Stimulated activated CD4-positive, alpha-beta T cell treated with anti-CD3 and anti-CD28 coated beads, Interleukin-2, amount 100 ng/mL, for 4 hours (primary cell): ENCODE measurements around the gene SHLD1.
"Not testable (repeated sequence)": the region's sequence is repeated elsewhere in the genome, so short reads cannot be mapped to it uniquely, and the experiment has no call there.

Experiments
- DNase-seq: peaks from one replicate; pipeline ENCODE4 v3.0.0-alpha.2; 2020; ENCODE audit warnings: low read depth

SHLD1 gene

GRCh38 chr20:5781367-5781766, 31.2 kb downstream of the SHLD1 start:
- not testable (repeated sequence) for DNase-seq

- no peak for DNase-seq
Observed at GRCh38 chr20:5781798-5782750, 31.9 kb downstream of the SHLD1 start.

GRCh38 chr20:5784735-5785134, 34.5 kb downstream of the SHLD1 start:
- no peak for DNase-seq

- no peak for DNase-seq
Observed at GRCh38 chr20:5785146-5785545, 34.9 kb downstream of the SHLD1 start.

GRCh38 chr20:5786930-5787795, 37.0 kb downstream of the SHLD1 start:
- no peak for DNase-seq

GRCh38 chr20:5787796-5788165, 37.6 kb downstream of the SHLD1 start:
- no peak for DNase-seq

GRCh38 chr20:5788385-5788895, 38.2 kb downstream of the SHLD1 start:
- peak; percentile 74 for DNase-seq

GRCh38 chr20:5789827-5790226, 39.6 kb downstream of the SHLD1 start:
- no peak for DNase-seq

GRCh38 chr20:5793916-5794315, 43.7 kb downstream of the SHLD1 start:
- DNase-seq: no peak

GRCh38 chr20:5796331-5797040, 46.3 kb downstream of the SHLD1 start:
- no peak for DNase-seq

- no peak for DNase-seq
Observed at GRCh38 chr20:5797165-5797564, 47.0 kb downstream of the SHLD1 start.

GRCh38 chr20:5797843-5798462, 47.8 kb downstream of the SHLD1 start:
- no peak for DNase-seq

GRCh38 chr20:5803754-5804303, 53.6 kb downstream of the SHLD1 start:
- DNase-seq: not testable (repeated sequence)

- no peak for DNase-seq
Observed at GRCh38 chr20:5806457-5807263, 56.5 kb downstream of the SHLD1 start.

- DNase-seq: no peak
Observed at GRCh38 chr20:5807431-5807830, 57.2 kb downstream of the SHLD1 start.

GRCh38 chr20:5808901-5809300, 58.7 kb downstream of the SHLD1 start:
- no peak for DNase-seq

- DNase-seq: no peak
Observed at GRCh38 chr20:5809495-5809894, 59.3 kb downstream of the SHLD1 start.

GRCh38 chr20:5810800-5811422, 60.7 kb downstream of the SHLD1 start:
- no peak for DNase-seq

GRCh38 chr20:5811746-5812145, 61.5 kb downstream of the SHLD1 start:
- DNase-seq: no peak

GRCh38 chr20:5818346-5818681, 68.1 kb downstream of the SHLD1 start:
- no peak for DNase-seq
